ENCODE measurements around the gene ARHGEF26. TPM values are rescaled to one million over a fixed set of nuclear protein-coding genes. Genes with fewer than 3 reads are reported as not detected.

The ARHGEF26 gene
- polyA plus RNA-seq, 3 donors, result 0.05 TPM; not detected in 2

DNA sequence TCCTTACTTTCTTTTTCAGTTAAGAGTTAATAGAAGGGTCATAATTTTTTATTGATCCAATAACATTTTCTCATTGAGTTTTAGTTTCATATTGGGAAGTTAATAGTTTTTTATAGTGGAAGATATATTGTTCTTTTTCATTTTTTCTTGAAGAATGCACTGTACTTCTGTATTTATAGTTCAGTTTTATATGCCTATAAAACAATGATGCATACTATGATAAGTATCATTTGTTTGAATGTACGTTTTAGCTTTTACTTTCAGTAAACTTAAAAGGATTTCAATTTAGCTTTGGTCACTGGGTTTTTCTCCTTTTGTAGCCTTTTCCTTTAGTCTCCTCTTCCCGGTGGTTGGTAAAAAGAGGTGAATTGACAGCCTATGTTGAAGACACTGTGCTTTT lies 104.3 kb downstream of the ARHGEF26 start:
- Histone ChIP-seq H2AFZ (ENCODE audit: insufficient read depth, low read depth, low read length, poor library complexity, severe bottlenecking) (no peak overlapping the region), H3K27ac (ENCODE audit: low read depth in 1 of 2, low read length in 2 of 2) (no peak overlapping the region), H3K36me3 (replicated peaks in 1 of 2; ENCODE audit: control insufficient read depth in 1 of 2, insufficient read depth in 2 of 2, low read length in 2 of 2) (no peaks in the 10 kb centered on the region), H3K9ac (ENCODE audit: insufficient read depth, low read length, poor library complexity, severe bottlenecking) (no peak overlapping the region), H4K20me1 (ENCODE audit: insufficient read depth, low read length) (no peaks in the 10 kb centered on the region), H3K9me3 (replicated peaks in 1 of 2; ENCODE audit: control insufficient read depth in 1 of 2, insufficient read depth in 1 of 2, low read length in 2 of 2) (no peaks in the 10 kb centered on the region), H3K4me3 (replicated peaks in 1 of 3; ENCODE audit: low read depth in 2 of 3, low read length in 3 of 3) (no peak overlapping the region), H3K79me2 (ENCODE audit: insufficient read depth, low read length) (no peaks in the 10 kb centered on the region), H3K27me3 (ENCODE audit: control insufficient read depth in 2 of 2, insufficient read depth in 2 of 2, low read length in 2 of 2) (no peaks in the 10 kb centered on the region), H3K4me1 (ENCODE audit: control insufficient read depth in 1 of 2, insufficient read depth in 2 of 2, low read length in 2 of 2) (peaks cover 6 to 14% of the 10 kb centered on the region in 2 donors), H3K4me2 (replicated peaks; ENCODE audit: extremely low read depth, low read length, poor library complexity, severe bottlenecking) (no peak overlapping the region)
- no CpG with 5 or more reads among the region's 2 CpGs for WGBS (ENCODE audit: insufficient coverage)
- peaks cover 18% of the 10 kb centered on the region for H3K4me1 Mint-ChIP-seq
- TF ChIP-seq, protein P1, sequence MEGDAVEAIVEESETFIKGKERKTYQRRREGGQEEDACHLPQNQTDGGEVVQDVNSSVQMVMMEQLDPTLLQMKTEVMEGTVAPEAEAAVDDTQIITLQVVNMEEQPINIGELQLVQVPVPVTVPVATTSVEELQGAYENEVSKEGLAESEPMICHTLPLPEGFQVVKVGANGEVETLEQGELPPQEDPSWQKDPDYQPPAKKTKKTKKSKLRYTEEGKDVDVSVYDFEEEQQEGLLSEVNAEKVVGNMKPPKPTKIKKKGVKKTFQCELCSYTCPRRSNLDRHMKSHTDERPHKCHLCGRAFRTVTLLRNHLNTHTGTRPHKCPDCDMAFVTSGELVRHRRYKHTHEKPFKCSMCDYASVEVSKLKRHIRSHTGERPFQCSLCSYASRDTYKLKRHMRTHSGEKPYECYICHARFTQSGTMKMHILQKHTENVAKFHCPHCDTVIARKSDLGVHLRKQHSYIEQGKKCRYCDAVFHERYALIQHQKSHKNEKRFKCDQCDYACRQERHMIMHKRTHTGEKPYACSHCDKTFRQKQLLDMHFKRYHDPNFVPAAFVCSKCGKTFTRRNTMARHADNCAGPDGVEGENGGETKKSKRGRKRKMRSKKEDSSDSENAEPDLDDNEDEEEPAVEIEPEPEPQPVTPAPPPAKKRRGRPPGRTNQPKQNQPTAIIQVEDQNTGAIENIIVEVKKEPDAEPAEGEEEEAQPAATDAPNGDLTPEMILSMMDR (IDR thresholded peaks at IDR 0.05), result no peak
- no peak overlapping the region for H3K4me3 Mint-ChIP-seq
- intact Hi-C loops (cut with micrococcal nuclease), result no loop called here
- H3K9me3 Mint-ChIP-seq, result no peaks in the 10 kb centered on the region
- no peak overlapping the region for H3K27ac Mint-ChIP-seq
- no peak for DNase-seq
- H3K36me3 Mint-ChIP-seq, result no peaks in the 10 kb centered on the region
- H3K27me3 Mint-ChIP-seq (ENCODE audit: low read depth in 3 of 3), result no peaks in the 10 kb centered on the region

DNA sequence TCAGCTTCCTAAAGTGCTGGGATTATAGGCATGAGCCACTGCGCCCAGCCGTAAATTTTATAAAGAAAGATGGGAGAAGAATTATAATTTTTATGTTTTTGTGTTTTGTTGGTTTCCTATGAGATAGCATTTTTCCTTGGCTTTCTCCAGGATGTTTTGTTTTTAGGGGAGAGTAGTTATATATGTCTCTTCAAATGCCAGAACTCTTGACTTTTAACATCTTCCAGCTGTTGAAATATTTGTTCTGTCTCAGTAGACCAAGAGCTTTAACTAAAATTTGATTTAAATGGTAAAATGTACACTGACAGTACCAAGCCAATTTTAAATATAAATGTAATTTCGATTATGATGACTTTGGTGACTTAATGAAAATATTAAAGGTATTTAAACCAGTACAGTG lies 106.3 kb downstream of the ARHGEF26 start:
- intact Hi-C loops (cut with micrococcal nuclease), result no loop called here
- no peak overlapping the region for H3K4me3 Mint-ChIP-seq

More for the DNA sequence above, 106.3 kb downstream of the ARHGEF26 start:
- Histone ChIP-seq H3K4me2 (replicated peaks; ENCODE audit: extremely low read depth, low read length, poor library complexity, severe bottlenecking) (no peak overlapping the region), H3K4me1 (ENCODE audit: control insufficient read depth in 1 of 2, insufficient read depth in 2 of 2, low read length in 2 of 2) (peaks cover 6 to 14% of the 10 kb centered on the region in 2 donors), H2AFZ (ENCODE audit: insufficient read depth, low read depth, low read length, poor library complexity, severe bottlenecking) (no peak overlapping the region), H3K4me3 (replicated peaks in 1 of 3; ENCODE audit: low read depth in 2 of 3, low read length in 3 of 3) (no peak overlapping the region), H4K20me1 (ENCODE audit: insufficient read depth, low read length) (no peaks in the 10 kb centered on the region), H3K79me2 (ENCODE audit: insufficient read depth, low read length) (no peaks in the 10 kb centered on the region), H3K36me3 (replicated peaks in 1 of 2; ENCODE audit: control insufficient read depth in 1 of 2, insufficient read depth in 2 of 2, low read length in 2 of 2) (no peaks in the 10 kb centered on the region), H3K9ac (ENCODE audit: insufficient read depth, low read length, poor library complexity, severe bottlenecking) (no peak overlapping the region), H3K27me3 (ENCODE audit: control insufficient read depth in 2 of 2, insufficient read depth in 2 of 2, low read length in 2 of 2) (no peaks in the 10 kb centered on the region), H3K27ac (ENCODE audit: low read depth in 1 of 2, low read length in 2 of 2) (no peak overlapping the region), H3K9me3 (replicated peaks in 1 of 2; ENCODE audit: control insufficient read depth in 1 of 2, insufficient read depth in 1 of 2, low read length in 2 of 2) (no peaks in the 10 kb centered on the region)
- 100% methylated on average over 2 of the region's 3 CpGs for WGBS (ENCODE audit: insufficient coverage)
- Mint-ChIP-seq H3K4me1 (peaks cover 17% of the 10 kb centered on the region), H3K27ac (no peak overlapping the region), H3K36me3 (no peaks in the 10 kb centered on the region), H3K27me3 (ENCODE audit: low read depth in 3 of 3) (no peaks in the 10 kb centered on the region), H3K9me3 (no peaks in the 10 kb centered on the region)
- no peak for DNase-seq
- TF ChIP-seq, protein P1 (IDR thresholded peaks at IDR 0.05), result no peak
